ENCODE data around the gene CCL25.

Gene CCL25

DNA sequence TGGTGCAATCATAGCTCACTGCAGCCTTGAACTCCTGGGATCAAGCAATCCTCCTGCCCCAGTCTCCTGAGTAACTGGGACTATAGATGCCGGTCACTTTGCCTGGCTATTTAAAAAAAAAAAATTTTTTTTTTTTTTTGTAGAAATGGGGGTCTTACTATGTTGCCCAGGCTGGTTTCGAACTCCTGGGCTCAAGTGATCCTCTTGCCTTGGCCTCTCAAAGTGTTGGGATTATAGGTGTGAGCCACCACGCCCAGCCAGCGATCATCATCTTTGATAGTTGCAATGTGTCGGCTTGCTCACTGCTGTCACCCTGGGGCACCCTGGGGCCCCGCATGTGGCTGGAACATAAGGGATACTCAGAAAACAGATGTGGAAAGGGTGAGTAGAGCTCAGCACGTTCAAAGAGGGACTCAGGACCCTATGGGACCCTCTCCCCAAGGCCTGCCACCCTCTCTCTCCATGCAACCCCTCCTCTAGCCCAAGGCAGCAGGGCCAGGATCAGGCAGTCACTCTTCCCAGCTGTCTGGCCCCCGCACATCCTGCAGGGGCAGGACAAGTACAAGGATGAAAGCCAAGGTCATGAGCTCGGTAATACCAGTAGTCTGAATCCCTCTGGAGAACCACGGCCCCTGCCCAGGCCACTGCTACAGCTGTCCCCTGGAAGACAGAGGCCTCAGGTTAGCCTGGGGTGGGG lies 6.5 kb upstream of the CCL25 start:
- no peak for DNase-seq (ENCODE audit: low read depth)

DNA sequence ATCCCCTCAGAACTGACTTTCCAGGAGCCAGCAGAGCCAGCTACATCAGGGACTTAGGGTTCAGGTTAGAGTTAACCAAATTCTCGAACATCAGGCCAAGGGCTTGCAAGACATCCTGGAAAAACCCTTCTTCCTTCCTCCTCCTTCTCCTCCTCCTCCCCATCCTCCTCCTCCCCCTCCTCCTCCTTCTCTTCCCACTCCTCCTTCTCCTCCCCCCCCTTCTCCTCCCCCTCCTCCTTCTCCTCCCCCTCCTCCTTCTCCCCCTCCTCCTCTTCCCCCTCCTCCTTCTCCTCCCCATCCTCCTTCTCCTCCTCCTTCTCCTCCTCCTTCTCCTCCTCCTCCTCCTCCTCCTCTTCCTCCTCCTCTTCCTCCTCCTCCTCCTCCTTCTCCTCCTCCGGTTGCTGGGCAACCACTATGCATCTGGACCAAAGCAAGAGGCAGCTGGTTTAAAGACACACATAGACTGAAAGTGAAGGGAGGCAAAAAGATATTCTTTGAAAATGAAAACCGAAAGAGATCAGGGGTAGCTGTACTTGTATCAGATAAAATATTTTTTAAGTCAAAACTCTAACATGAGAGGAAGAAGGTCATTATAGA lies 5.9 kb upstream of the CCL25 start:
- DNase-seq (ENCODE audit: low read depth): no peak

DNA sequence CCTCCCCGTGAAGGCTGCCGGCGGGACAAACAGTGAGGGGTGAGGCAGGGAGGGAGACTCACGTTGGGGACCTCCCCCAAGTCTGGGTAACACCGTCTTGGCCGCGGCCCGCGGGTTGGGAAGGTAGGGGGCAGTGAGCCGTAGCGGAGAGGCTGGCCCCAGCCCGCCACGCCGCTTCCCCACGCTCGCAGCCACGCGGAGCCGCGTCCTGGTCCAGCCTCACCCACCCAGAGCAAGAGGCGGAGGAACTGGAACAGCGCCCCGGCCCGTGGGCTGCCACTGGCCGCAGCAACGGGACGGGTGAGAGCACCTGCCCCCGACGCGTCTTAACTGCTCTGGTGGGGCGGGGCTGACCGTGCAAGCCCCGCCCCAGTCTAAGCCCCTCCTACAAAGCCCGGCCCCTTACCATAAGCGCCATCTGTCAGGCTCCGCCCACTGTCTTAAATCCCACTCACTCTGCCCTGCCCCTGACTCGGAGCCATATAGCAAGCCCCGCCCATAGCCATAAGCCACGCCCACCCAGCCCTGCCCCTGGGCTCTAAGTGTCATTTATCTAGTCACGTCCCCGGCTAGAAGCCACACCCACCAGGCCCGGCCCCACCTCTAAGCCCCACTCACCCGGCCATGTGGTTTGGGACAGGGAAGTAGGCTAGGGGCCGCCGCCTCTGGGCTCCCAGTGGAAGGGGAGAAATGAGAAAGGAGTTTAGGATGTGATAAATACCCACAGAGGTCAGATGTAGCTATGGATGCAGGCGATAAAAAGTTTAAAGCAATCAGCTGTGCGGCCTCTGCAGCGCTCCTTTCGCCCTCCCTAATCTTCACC lies 2.1 kb upstream of the CCL25 start:
- no peak for DNase-seq (ENCODE audit: low read depth)

DNA sequence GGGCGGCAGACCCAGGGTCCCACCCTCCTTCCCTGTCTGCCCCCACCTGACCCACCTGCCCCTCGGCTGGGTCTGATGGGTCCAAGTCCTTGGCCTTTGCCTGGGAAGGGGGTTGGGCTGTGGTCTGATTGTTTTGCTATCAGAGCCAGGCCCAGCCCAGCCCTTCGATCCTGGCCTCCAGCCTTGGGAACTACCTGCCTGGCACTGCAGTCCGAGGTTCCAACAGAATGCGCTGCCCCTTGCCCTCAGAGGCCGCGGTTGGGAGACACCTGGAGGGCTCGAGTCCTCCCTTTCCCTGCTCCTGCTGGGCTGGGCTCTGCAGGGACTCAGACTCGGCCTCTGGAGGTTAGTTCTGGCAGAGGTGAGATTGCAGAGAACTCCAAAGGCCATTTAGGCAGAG lies 1.6 kb downstream of the CCL25 start:
- no peak for DNase-seq (ENCODE audit: low read depth)

DNA sequence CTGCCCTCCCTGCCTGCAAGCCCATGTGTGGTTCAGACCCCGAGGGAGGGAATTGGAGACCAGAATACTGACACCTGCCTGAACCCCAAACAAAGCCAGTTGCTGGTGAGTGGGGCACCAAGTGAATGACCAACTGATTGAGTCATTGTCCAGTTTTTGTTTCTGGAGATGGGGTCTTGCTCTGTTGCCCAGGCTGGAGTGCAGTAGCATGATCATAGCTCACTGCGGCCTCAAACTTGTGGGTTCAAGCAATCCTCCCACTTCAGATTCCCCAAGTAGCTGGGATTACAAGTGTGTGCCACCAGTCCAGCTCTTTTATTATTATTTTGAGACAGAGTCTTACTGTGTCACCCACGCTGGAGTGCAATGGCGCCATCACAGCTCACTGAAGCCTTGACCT lies 4.0 kb downstream of the CCL25 start:
- no peak for DNase-seq (ENCODE audit: low read depth)

DNA sequence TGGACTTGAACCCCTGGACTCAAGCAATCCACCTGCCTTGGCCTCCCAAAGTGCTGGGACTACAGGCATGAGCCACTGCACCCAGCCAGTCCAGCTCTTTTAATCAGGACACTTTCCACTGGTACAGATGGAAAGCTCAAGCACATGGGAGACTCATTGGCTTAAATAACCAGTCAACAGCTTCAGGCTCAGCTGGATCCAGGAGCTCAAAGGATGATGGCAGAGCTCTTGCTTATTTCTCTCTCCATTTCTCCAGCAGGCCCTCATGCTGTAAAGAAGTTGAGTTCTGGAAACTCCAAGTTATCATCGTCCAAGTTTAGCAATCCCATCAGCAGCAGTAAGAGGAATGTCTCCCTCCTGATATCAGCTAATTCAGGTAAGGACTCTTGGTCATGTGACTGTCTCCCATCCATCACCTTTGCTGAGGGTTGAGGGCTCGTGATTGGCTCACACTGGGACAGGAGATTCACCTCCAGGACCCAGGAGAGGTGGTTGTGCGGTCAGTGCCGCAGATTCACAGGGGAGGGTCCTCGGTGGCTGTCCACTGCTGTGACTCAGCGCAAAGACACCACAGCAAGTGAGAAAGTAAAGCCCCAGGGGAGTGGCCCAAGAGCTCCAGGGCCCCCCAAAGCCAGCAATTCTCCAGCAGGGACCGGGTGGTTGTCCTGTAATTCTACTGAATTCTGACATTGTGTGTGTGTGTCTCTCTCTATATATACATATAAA lies 5.1 kb downstream of the CCL25 start:
- DNase-seq (ENCODE audit: low read depth): no peak

DNA sequence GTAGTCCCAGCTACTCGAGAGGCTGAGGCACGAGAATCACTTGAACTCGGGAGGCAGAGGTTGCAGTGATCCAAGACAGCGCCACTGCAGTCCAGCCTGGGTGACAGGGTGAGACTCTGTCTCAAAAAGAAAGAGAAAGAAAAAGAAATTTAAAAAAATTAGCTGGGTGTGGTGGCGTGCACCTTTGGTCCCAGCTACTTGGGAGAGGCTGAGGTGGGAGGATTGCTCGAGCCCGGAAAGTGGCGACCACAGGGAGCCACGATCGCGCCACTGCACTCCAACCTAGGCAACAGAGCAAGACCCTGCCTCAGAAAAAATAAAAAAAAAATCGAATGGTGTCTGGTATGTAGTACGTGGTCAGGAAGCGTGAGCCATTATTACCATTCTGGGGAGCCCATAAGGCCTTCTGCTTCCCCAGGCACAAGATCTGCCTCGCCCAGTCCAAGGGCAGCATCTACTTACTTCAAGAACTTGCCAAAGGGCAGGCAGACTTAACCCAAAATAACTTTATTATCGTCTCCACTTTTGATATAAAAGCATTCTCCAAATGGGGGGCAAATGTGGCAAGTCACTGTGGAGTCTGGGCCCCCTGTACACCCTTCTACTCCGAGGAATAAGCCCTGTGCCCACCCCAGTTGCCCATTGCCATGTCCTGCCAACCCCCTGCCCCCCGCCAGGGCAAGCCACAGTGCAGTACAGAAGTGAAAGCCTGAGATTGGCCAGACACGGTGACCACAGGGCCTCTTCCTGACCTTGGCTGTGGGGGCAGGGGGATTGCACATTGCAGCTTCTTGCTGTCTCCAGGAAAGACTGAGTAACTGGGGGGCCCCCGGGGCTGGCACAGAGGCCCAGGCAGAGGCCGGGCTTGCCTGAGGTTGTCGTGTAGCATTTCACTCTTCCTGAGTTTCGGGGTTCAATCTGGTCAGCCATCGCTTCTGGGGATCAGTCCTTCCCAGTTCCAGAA lies 12.6 kb downstream of the CCL25 start:
- DNase-seq (ENCODE audit: low read depth): no peak

DNA sequence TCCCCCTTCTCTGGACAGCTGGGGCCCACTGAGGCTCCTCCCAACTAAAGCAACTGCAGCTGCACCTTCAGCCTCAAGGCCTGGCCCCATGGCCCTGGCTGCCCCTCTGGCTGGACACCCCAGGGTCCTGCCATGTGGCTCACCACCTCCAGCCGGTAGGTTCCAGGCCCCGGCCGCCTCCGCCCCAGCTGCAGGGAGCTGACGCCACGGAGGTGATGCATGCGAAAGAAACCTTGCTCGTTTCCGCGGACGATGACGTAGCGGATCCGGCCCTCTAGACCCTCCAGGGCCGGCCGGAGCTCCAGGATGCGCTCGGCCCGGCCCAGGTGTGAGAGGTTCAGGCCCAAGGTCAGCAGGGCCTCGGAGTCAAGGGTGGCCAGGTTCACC lies 13.3 kb downstream of the CCL25 start:
- DNase-seq (ENCODE audit: low read depth): no peak

DNA sequence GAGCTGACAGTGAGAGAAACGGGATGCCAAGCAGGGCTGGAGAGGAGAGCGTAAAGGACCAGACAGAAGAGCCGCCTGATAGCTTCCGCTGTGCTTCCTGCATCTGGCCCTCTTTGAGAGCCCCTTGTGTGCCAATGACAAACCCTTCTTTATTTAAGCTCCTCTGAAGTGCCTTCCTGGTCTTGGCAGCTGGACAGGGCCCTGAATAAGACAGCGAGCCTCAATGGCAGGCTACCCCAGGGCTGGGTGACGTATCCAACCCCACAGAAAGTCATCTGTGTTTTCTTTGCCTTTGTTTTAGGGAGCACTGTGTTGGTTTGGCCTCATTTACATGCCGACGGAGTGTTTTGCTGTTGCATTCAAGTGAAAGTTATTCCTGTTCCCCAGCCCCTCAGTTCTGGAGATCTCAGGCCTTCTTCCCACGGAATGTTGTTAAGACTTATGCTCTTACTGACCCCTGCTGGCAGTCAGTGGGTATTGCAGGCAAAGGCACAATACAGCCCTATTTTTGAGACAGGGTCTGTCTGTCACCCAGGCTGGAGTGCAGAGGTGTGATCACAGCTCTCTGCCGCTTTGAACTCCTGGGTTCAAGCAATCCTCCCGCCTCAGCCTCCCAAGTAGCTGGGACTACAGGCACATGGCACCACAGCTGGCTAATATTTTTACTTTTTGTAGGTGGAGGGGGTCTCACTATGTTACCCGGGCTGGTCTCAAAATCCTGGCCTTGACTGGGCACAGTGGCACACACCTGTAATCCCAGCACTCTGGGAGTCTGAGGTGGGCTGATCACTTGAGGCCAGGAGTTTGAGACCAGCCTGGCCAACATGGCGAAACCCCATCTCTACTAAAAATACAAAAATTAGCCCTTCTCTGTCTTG lies 16.8 kb downstream of the CCL25 start:
- no peak for DNase-seq (ENCODE audit: low read depth)

DNA sequence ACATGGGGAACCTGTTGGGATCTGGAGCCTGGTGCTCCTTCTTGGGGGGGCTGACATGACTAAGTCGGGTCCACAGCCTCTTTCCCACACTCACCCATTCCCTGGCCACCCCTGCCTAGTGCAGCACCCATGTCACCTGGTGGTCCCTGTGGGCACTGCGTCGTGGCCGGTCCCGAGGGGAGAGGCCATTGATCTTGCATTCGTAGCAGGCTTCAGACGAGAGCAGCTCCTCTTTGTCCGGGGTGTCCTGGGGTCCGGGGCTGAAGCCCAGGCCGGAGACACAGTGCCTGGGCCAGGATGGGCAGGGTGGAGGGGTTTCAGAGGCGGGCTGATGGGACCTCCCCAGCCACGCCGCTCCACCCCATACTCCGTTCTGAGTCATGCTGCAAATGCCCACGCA lies 19.4 kb downstream of the CCL25 start:
- no peak for DNase-seq (ENCODE audit: low read depth)

DNA sequence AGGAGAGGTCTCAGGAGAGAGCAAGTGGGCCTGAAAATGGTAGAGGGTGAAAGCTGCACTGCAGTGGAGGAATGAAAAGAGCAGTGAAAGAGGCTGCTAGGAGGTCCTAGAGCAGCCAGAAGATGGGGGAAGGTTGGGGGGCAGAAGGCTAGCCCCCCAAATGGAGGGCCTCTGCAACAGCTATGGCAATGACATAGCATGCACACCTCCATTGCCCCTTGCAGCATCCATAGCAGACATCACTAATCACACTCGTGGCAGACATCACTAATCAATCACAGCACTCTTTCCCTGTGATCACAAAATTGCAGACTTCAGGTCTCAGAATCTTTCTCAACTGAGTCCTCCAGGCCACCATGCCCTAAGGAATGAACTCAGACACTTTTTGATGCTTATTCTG lies 21.9 kb downstream of the CCL25 start:
- no peak for DNase-seq (ENCODE audit: low read depth)

DNA sequence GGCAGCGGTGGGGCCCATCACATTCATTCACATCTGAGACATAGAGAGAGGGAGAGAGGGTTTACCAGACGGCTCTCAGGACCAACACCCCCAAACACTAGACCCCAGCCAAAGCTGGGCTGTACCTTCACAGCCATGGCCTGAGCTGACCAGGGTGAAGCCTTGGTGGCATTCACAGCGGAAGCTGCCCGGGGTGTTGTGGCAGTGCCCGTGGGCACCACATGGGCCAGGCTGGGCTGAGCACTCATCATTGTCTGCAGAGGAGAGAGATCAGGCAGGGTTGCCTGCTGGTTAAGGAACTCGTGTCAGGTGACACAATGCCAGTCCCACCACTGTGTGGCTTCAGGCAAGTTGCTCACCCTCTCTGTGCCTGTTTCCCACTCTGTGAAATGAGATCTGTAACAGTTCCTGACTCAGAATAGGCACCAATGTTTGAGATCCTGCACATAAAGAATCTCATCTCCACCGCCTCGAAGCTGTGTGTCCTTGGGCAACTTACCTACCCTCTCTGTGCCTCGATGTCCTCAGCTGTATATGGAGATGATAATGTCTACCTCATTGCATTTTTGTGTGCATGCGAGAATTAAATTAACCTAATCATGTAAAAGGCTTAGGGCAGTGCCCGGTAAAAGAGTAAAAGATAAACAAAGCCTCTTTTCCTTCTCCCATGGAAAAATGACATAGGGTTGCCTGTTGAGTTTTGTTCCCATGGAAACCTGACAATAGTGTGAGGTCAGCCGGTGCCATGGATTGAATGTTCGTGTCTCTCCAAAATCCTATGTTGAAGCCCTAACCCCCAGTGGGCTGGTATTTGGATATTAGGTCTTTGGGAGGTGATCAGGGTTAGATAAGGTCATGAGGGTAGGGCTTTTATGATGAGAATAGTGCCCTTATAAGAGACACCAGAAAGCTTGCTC lies 22.9 kb downstream of the CCL25 start:
- DNase-seq (ENCODE audit: low read depth): no peak

DNA sequence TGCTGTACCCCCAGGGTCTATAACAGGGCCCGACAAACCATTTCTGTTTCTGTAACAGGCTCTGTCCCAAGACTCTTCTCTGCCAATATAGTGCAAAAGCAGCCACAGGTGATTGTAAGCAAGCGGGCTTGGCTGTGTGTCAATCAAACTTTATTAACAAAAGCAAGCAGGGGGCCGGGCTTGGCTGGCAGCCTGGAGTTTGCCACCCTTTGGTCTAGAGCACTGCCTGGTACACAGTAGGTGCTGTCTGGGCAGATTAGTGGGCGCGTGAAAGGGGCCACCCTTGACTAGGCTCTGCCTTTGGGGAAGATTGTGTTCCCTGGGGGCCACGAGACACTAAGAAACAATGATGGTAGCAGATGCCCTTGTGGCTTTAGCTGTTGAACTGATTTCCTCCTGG lies 27.4 kb downstream of the CCL25 start:
- DNase-seq (ENCODE audit: low read depth): no peak

DNA sequence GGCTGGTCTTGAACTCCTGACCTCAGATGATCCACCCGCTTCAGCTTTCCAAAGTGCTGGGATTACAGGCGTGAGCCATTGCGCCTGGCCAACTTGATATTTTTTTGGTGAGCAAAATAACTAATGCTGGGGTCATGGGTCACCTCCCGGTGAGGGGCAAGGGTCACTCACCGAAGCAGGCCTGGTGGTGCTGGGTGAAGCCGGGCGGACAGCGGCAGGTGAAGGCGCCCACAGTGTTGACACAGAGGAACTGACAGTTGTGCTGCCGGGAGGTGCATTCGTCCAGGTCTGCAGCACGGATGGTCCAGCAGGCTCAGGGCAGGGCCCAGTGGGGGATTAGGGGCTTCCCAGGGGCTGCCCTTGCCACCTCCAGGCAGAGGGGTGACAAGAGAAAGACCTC lies 28.3 kb downstream of the CCL25 start:
- DNase-seq (ENCODE audit: low read depth): no peak

DNA sequence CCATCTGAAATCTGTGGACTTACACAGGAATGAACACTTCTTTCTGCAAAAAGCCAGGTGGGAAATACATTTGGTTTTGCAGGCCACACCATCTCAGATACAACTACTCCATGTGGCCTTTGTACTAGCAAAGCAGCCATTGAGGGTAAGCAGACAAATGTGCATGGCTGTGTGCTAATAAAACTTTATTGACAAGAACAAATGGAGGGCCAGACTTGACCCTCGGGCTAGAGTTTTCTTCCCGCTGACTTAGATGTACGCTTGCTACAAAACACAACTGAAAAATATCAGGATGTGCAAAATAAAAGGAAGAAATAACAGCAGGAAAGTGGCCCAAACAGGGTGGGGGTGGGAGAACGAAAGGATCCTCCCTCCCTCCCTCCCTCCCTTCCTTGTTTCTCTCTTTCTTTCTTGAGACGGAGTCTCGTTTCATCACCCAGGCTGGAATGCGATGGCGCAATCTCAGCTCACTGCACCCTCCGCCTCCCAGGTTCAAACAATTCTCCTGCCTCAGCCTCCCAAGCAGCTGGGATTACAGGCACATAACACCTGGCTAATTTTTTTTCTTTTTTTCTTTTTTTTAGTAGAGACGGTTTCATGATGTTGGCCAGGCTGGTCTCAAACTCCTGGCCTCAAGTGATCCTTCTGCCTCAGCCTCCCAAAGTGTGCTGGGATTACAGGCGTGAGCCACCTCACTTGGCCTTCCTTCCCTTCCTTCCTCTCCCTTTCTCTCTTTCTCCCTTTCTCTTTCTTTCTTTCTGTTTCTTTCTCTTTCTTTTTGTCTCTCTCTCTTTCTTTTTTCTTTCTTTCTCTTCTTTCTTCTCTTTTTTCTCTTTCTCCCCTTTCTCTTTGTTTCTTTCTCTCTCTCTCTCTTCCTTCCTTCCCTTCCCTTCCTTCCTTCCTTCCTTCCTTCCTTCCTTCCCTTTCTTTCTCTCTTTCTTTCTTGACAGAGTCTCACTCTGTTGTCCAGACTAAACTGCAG lies 29.3 kb downstream of the CCL25 start:
- no peak for DNase-seq (ENCODE audit: low read depth)

DNA sequence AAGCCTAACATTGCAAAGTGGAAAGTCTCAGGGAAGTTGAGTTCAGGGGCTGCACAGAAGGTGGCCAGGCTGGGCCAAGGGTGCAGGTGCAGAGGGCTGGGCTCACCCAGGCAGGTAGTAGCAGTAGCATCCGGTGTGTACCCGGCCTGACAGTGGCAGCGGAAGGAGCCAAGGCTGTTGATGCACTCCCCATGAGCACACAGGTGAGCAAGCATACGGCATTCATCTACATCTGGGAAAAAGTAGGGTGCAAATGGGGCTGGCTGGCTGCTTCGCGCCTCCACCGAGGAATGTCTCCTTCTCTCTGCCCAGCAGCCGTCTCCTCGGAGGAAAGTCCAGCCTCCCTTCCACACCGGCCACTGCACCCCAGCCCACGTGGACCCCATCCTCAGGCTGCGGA lies 30.6 kb downstream of the CCL25 start:
- no peak for DNase-seq (ENCODE audit: low read depth)

DNA sequence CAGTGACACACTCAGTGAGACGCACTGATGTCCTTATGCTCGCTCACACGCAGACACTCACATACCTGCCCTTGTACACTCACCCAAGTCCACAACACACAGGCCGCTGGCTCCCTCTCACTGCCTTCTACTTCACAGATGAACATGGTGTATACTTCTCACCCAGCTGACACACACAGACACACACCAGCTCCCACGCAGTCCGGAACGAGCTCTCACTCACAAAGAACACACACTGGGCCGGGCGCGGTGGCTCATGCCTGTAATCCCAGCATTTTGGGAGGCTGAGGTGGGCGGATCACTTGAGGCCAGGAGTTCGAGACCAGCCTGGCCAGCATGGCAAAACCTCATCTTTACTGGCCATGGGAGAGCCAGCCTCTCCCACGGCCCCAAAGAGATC lies 31.6 kb downstream of the CCL25 start:
- no peak for DNase-seq (ENCODE audit: low read depth)
